GM23338 (cell line): ENCODE results near the gene RIPK1. TPM values are rescaled to one million over a fixed set of nuclear protein-coding genes. Genes with fewer than 3 reads are reported as not detected.
A peak's percentile ranks its signal among the peaks of the same experiment; 100 is the strongest.

Experiments used
- ATAC-seq: fragments of 200-7000 bp; cut with Tn5 transposase; 3 replicates; pipeline ENCODE4 v1.9.1; 2020
- DNase-seq: peaks from one replicate; pipeline ENCODE4 v3.0.0-alpha.2; 2015; ENCODE audit warnings: low spot score
- H2AFZ ChIP-seq: fragments of 200-600 bp; sonication (generic); 2 replicates; pipeline ENCODE4 v1.8.0; 2016; ENCODE audit warnings: antibody characterized with exemption, mild to moderate bottlenecking, moderate library complexity
- H3F3A ChIP-seq: fragments of 200-600 bp; sonication (generic); replicated peaks from 2 replicates; pipeline ENCODE4 v1.8.0; 2017; ENCODE audit warnings: antibody characterized with exemption, mixed run types, low read depth
- H3K27ac ChIP-seq: fragments of 200-600 bp; sonication (generic); 2 replicates; pipeline ENCODE4 v1.6.1; 2016; ENCODE audit warnings: low read depth
- H3K27me3 ChIP-seq: fragments of 200-600 bp; sonication (generic); 2 replicates; pipeline ENCODE4 v1.8.0; 2016; ENCODE audit warnings: mild to moderate bottlenecking, mixed run types, moderate library complexity; ENCODE audit not compliant: insufficient read depth
- H3K36me3 ChIP-seq: fragments of 200-600 bp; sonication (generic); 2 replicates; pipeline ENCODE4 v1.8.0; 2016; ENCODE audit warnings: mild to moderate bottlenecking; ENCODE audit not compliant: insufficient read depth
- H3K4me1 ChIP-seq: fragments of 200-600 bp; sonication (generic); 2 replicates; pipeline ENCODE4 v1.8.0; 2016; ENCODE audit warnings: mild to moderate bottlenecking, moderate library complexity; ENCODE audit not compliant: insufficient read depth
- H3K4me2 ChIP-seq: fragments of 200-600 bp; sonication (generic); 2 replicates; pipeline ENCODE4 v1.7.1; 2017; ENCODE audit warnings: mixed run types
- H3K4me3 ChIP-seq: fragments of 200-600 bp; sonication (generic); 2 replicates; pipeline ENCODE4 v1.6.1; 2016; ENCODE audit warnings: mixed run types
- H3K79me2 ChIP-seq: fragments of 200-600 bp; sonication (generic); replicated peaks from 2 replicates; pipeline ENCODE4 v1.8.0; 2017; ENCODE audit warnings: mild to moderate bottlenecking; ENCODE audit not compliant: insufficient read depth
- H3K9me2 ChIP-seq: fragments of 200-600 bp; sonication (generic); 2 replicates; pipeline ENCODE4 v1.8.0; 2017; ENCODE audit not compliant: insufficient read depth
- H4K20me1 ChIP-seq: fragments of 200-600 bp; sonication (generic); replicated peaks from 2 replicates; pipeline ENCODE4 v1.8.0; 2017; ENCODE audit warnings: mild to moderate bottlenecking; ENCODE audit not compliant: insufficient read depth
- H3K27ac Mint-ChIP-seq: 2 replicates; pipeline ENCODE4 v1.8.0; 2020; ENCODE audit warnings: inconsistent platforms, mild to moderate bottlenecking, moderate library complexity, mixed read lengths
- H3K27me3 Mint-ChIP-seq: 3 replicates; pipeline ENCODE4 v1.8.0; 2022; ENCODE audit warnings: low read depth, mild to moderate bottlenecking, moderate library complexity, mixed read lengths, inconsistent platforms; ENCODE audit not compliant: insufficient read depth, poor library complexity
- H3K36me3 Mint-ChIP-seq: 3 replicates; pipeline ENCODE4 v1.8.0; 2021; ENCODE audit warnings: low read depth, mild to moderate bottlenecking, inconsistent platforms, moderate library complexity, mixed read lengths
- H3K4me1 Mint-ChIP-seq: 3 replicates; pipeline ENCODE4 v1.8.0; 2020; ENCODE audit warnings: mild to moderate bottlenecking, inconsistent platforms, mixed read lengths
- H3K4me3 Mint-ChIP-seq: 3 replicates; pipeline ENCODE4 v1.8.0; 2021; ENCODE audit warnings: moderate library complexity, mild to moderate bottlenecking, inconsistent platforms, mixed read lengths
- H3K9me3 Mint-ChIP-seq: 3 replicates; pipeline ENCODE4 v1.8.0; 2020; ENCODE audit warnings: moderate library complexity, mild to moderate bottlenecking, inconsistent platforms, mixed read lengths
- EZH2 ChIP-seq: fragments of 200-600 bp; sonication (generic); IDR thresholded peaks from one replicate; pipeline ENCODE4 v1.8.0; 2017; ENCODE audit warnings: antibody characterized with exemption, mild to moderate bottlenecking, low read depth; ENCODE audit not compliant: unreplicated experiment
- EZH2phosphoT487 ChIP-seq: fragments of 200-600 bp; sonication (generic); IDR thresholded peaks from one replicate; pipeline ENCODE4 v1.8.1; 2018; ENCODE audit warnings: antibody characterized with exemption; ENCODE audit not compliant: unreplicated experiment
- NANOG ChIP-seq: IDR thresholded peaks from 2 replicates; pipeline ENCODE4 v1.6.1; 2016; ENCODE audit warnings: antibody characterized with exemption, borderline replicate concordance
- POLR2AphosphoS5 ChIP-seq: IDR thresholded peaks from 2 replicates; pipeline ENCODE4 v1.6.1; 2016; ENCODE audit warnings: antibody characterized with exemption, low read depth
- ZNF462 ChIP-seq: fragments of 250-450 bp; sonication (Bioruptor Pico); IDR thresholded peaks from 2 replicates; pipeline ENCODE4 v1.5.0; 2020; ENCODE audit warnings: mild to moderate bottlenecking, moderate library complexity
- polyA plus RNA-seq: library from polyadenylated mRNA; unstranded; fragments of >200 nt; fragmentation: Nextera tagmentation; extraction: Ambion mirVana; gene quantifications from 2 replicates; pipeline ENCODE4 v1.2.1, GENCODE V29; 2016
- total RNA-seq: library from RNA; depleted of rRNA; stranded (reverse); fragments of >200 nt; shearing (Covaris generic); gene quantifications from 2 replicates; pipeline ENCODE4 v1.2.3, GENCODE V29; 2014

The RIPK1 gene
- total and polyA plus RNA-seq, 2 experiments from 2014 or later = 5.7 to 19.4 TPM

GRCh38 chr6:3162565-3163247, 94.4 kb downstream of the RIPK1 start:
- H2AFZ ChIP-seq = peak overlapping the region; percentile 78; the same call in 1 of the 2 replicates
- peaks cover 80% of the 10 kb centered on the region for H3K4me1 Mint-ChIP-seq
- H3K4me1 ChIP-seq = peaks cover 73% of the 10 kb centered on the region
- no peaks in the 10 kb centered on the region for H3K9me2 ChIP-seq
- peak overlapping the region; percentile 80 for H3K4me3 Mint-ChIP-seq
- H3K79me2 ChIP-seq = peaks cover 5% of the 10 kb centered on the region; the same call in 1 of the 2 replicates
- peak overlapping the region; percentile 82 for H3K27ac Mint-ChIP-seq
- peaks cover 36% of the 10 kb centered on the region for H3F3A ChIP-seq
- TF ChIP-seq ZNF462 (no peak), POLR2AphosphoS5 (peak; percentile 82)
- H3K27me3 ChIP-seq = no peaks in the 10 kb centered on the region
- peak overlapping the region; percentile 76 for H3K4me3 ChIP-seq
- H3K9me3 Mint-ChIP-seq = peaks cover 6% of the 10 kb centered on the region; the same call in 2 of the 3 replicates
- peaks cover 19% of the 10 kb centered on the region for H3K27me3 Mint-ChIP-seq
- H3K4me2 ChIP-seq = peak overlapping the region; percentile 79
- peak; percentile 89 for DNase-seq
- H3K36me3 Mint-ChIP-seq = peaks cover 3% of the 10 kb centered on the region; the same call in 1 of the 3 replicates
- peak overlapping the region; percentile 87; the same call in 1 of the 2 replicates for H3K27ac ChIP-seq
- H3K36me3 ChIP-seq = no peaks in the 10 kb centered on the region
- peak; percentile 69 for ATAC-seq
- no peaks in the 10 kb centered on the region for H4K20me1 ChIP-seq

GRCh38 chr6:3163248-3163594, 94.9 kb downstream of the RIPK1 start:
- H3F3A ChIP-seq = peaks cover 36% of the 10 kb centered on the region
- H3K27ac Mint-ChIP-seq = peak overlapping the region; percentile 82
- no peak overlapping the region for H3K27ac ChIP-seq
- H3K9me3 Mint-ChIP-seq = peaks cover 8% of the 10 kb centered on the region; the same call in 2 of the 3 replicates
- no peaks in the 10 kb centered on the region for H4K20me1 ChIP-seq
- no peak overlapping the region for H2AFZ ChIP-seq
- H3K9me2 ChIP-seq = no peaks in the 10 kb centered on the region
- H3K27me3 ChIP-seq = no peaks in the 10 kb centered on the region
- peaks cover 5% of the 10 kb centered on the region; the same call in 1 of the 3 replicates for H3K36me3 Mint-ChIP-seq
- no peak for DNase-seq
- peak overlapping the region; percentile 75 for H3K4me3 Mint-ChIP-seq
- peaks cover 5% of the 10 kb centered on the region; the same call in 1 of the 2 replicates for H3K79me2 ChIP-seq
- H3K4me3 ChIP-seq = peak overlapping the region; percentile 76
- H3K4me1 Mint-ChIP-seq = peaks cover 80% of the 10 kb centered on the region
- H3K36me3 ChIP-seq = no peaks in the 10 kb centered on the region
- peak overlapping the region; percentile 74 for H3K4me2 ChIP-seq
- ATAC-seq = no peak
- peaks cover 73% of the 10 kb centered on the region for H3K4me1 ChIP-seq
- peaks cover 19% of the 10 kb centered on the region for H3K27me3 Mint-ChIP-seq
- TF ChIP-seq EZH2phosphoT487 = no peak
- no peak for TF ChIP-seq ZNF462
- TF ChIP-seq NANOG = no peak
- no peak for TF ChIP-seq EZH2
